ENCODE results near the gene CMSS1.

CMSS1 gene

DNA sequence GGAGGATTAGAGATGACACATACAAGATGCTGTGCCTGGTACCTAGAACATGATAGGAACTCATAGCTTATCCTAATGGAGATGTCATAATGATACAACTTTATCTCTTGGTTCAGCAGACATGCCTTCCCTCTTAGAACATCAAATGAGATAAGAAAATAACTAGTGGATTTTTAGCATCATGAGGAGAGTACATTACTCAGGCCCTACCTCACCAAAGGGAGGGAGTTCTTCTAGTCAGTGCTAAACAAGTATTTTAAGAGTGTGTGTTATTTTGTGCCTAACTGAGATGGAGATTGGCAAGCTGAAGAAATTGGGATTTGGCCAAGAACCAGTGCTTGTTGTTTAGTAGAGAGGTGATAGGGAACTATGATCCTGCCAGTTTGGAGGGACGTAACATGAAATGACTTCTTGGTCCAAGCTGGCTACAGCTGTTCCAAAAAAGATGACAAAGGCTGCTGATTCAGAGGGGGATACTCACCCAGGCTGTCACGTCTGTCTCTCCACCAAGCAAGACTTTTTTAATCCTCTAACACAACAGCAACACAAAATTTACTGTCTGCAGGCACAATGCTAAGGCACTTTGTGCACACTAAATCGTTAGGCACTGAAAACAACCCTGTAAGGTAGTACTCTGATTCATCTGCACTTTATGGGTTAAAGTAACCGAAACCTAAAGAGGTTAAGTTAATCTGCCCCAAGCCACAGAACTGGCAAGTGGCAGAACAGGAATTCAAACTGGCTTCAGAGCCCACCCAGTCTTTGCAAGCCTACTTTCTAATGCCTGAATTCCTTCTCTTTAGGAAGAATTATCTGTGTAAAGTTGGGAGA is 126.5 kb downstream of the CMSS1 start:
- DNase-seq, result no peak

DNA sequence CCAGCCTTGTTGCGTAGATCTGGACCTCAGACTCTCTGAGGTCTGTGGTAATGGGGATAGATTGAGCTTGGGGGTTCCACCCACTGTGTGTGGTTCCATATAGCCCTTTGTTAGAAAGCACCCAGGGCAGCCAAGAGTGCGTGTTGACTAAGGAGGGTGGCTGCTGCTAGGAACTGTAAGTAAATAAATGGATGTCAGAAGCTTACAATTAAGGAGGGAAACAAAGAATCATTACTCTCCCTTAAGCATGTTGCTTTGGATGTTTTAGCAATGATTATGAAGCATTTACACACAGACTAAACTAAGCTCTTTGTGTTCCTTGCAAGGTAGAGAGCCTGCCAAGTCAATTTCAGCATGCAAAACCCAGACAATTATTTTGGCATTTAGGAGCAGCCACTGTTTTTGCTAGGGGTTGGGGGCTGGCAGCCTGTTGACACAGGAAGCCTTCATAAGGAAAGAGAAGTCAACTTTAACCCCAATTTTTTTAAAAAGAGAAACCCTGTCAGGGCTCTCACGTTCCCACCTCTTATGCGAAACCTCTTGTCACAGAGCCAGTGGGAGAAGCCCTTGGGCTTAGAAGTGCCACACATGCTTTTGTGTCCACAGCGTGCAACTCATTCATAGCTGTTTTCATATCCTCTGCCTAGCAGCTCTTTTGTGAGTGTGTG is 127.8 kb downstream of the CMSS1 start:
- no peak for DNase-seq

DNA sequence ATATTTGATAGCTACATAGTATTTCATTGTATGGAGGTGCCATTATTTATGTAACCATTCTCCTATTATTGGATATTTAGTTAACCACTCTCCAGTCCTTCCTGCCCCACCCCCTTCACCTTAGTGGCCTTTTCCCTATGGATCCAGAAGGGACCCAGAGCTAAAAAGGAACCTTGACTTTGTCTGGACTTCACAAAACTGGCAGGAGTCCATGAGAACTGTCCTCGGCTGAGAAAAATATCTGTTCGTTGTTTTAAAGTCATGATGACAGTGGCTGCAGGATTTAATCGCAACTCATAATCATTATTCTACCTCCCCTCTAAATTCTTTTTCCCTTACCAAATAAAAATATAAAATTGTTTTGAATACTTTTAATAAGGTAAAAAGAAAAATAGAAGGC is 129.7 kb downstream of the CMSS1 start:
- DNase-seq, result no peak

DNA sequence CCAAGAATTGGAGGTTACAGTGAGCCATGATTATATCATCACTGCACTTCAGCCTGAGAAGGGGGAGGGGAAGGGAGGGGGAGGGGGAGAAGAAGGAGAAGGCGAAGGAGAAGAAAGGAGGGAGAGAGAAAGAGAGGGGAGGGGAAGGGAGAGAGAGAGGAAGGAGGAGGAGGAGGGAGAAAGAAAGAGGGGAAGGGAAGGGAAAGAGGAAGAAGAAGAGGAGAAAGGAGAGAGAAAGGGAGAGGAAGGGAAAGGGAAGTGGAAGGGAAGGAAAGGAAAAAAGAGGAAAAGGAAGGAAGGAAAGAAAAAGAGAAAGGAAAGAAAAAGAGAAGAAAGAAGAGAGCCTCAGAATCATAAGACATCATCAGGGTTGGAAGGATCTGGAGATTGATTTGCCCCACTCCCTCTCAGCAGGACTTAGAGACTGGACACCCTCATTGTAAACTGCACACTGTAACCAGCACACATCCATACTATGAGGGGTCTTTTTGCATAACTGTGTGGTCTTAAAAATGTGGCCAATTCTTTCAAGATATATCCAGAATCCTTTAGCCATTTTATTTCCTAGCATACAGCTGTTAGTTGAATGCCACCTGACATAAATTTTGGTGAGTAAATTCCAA is 130.9 kb downstream of the CMSS1 start:
- no peak for DNase-seq

DNA sequence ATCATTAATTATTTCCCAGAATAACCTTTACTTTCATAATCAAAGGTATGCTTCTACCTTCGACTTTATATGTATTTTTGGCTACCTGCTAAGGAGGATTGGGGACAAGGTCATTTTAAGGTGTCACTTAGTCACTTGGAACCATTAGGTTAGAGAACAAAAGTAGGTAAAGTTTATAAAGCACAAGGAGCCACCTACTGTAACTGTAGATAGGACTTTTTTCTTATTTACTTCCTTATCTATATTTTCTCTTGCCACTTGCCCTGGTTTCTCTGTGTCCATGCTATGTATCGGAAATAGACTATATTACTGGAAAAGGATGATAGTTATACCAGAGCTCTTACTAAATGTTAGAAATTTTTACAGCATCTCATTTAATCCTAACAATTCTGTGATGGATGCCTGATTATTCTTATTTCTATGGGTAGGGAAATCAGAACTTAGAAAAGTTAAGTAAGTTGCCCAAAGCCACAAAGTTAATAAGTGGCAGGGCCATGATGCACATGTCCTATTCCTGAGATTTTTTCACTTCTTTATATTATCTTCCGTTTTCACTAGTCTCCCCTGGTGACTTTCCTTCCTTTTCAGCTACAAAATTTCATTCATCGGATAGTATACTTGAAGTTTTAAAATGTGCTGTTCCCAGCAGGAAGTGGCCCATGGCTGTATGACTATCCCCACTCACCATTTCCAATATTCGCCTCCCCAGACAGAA is 132.5 kb downstream of the CMSS1 start:
- no peak for DNase-seq

DNA sequence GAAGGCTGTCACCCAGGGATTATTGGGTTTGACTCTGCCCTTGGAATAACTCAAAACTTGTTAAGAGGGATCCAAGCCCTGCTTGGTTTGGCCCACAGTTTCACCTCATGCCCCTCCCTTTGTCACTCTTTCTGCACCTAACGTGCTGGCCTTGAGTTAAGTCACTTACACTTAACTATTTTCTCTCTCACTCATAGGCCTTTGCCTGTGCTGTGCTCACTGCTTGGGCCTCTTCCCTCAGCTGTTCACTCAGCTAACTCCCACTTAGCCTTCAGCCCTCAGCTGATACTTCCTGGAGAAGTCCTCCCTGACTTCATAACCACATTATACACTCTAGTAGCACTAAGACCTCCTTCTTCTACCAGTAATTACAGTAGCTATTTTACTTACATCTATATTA is 133.3 kb downstream of the CMSS1 start:
- no peak for DNase-seq

DNA sequence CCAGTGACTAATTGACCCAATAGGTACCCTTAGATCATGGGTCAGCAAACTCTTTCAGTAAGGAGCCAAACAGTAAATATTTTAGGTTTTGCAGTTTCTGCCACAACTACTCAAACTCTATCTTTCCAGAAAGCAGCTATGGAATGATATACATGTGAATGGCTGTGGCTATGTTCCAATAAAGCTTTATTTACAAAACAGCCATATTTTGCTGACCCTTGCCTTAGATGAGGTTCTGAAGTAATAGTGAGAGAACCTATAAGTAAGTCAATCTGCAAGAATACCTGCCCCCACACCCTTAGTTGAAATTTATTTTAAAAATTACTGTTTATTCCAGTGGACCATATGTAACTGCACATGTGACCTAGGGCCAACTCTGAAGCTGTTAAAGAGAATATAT is 134.0 kb downstream of the CMSS1 start:
- DNase-seq, result no peak

DNA sequence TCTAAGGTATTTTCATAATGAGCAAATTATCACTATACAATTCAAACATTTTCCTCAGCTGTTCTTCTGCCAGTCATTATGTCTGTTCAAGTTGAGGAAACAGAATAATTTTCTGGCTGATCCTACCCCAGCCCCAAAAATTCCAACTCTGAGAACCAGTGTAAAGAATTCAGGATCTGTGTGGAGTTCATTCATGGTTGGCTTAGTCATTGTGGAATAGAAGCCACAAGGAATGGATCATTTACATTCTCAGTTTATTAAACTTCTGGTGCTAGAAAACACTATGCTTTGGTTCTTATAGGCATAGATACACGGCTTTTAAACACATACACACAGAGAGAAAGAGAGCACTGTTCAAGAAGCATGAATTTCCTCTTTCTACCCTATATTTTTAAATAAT is 134.6 kb downstream of the CMSS1 start:
- no peak for DNase-seq

DNA sequence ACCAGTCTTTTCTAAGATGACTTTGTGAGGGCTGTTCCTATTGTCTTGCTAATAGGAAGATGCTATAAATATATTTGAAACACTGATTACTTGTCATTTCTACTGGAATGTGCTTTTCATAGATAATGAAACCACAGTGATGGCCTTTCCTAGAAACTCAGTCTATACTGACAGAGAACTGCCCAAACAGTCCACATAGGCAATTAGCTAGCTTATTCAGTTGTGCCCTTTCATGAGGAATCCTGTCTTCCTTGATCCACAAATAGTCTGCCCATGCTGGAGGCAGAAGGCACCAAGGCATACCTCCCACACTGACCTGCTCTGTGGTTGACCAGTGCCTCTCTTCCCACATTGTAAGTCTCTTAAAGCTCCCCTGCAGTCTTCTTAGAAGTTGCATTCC is 135.9 kb downstream of the CMSS1 start:
- DNase-seq, result no peak

DNA sequence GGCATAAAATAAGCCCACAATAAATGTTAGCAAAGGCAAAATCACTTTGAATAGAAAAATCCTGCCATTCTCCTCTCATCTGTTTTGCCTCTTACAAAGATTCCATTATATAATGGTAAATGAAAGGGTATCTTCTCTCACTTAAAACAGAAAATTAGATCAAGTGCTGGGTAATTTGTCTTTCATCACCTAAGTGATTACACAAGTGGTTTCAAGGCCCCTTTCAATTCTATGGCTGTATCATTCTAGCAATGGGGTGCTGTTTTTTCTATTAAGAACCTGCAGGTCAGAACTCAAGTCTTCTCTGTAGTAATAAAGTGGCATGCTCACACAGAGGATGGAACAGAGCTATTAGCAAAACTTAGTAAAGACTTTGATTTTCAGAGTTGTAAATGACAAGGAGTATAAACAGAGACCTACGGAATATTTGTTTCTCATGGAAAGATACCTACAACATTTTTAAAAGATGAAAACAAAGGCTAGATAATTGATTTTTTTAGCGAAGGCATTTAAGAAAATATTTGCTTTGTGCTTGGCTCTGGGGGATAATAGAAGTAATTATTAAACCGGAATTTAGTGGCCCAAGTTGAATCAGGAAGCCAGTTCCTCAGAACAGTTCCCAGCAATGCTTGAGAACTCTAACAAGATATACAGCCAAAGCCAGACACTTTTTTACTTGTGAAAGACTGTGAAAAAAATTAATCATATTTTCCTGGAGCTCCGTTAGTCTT is 137.4 kb downstream of the CMSS1 start:
- DNase-seq, result no peak

DNA sequence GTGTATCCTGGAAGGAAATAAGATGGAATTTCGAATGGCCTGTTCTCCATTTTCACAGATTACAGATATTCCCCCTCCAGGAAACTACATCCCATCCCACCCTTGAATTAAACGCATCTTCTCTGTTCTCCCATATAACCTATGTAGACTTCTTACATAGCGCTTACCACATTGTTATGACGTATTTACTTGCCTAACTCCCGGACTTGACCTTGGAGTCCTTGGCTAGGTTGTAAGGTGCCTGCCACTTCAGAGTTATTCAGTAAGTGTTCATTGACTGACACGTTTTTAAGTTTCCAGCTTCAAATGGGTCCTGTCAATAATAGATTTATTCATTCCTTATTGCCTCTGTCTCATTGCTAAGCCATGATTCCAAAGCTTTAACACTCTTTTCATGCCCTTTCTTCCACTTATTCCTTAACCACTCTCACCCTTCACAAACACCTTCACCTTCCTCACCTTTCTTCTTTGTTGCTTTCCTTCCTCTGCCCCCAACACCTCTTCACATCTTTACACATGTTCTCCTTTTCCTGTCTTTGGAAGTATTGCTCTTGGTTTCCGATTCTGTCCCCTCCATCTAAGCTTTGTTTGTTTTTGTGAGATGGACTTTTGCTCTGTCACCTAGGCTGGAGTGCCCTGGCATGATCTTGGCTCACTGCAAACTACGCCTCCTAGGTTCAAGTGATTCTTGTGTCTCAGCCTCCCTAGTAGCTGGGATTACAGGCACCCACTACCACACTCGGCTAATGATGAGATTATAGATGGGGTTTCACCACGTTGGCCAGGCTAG is 138.3 kb downstream of the CMSS1 start:
- DNase-seq, result no peak

DNA sequence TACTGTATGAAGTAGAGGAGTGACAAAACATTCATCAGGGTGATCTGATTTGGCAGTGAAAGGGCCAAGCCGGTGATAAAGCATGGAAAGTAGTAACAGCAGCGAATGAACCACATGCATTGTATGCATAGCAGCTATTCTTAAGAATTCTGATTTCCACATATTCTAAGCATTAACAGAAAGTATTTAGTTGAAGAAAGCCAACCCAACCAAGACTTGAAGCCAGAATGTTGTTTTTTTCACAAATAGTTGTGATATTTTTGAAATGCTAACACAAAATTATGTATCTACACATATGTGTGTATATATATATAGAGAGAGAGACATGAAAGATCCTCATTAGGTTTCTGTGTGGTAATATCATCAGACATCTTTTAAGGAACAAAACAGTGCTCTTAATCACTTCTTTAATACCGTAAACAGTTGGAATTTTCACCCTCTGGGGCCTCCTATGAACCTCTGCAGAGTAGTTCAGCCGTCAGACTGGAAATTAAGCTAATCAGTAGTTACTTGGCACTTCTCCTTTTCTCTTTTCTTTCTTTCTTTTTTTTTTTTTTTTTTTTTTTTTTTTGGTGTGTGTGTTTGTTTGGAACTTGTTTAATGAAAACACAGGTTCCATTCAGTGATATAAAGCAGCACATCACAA is 139.6 kb downstream of the CMSS1 start:
- no peak for DNase-seq

DNA sequence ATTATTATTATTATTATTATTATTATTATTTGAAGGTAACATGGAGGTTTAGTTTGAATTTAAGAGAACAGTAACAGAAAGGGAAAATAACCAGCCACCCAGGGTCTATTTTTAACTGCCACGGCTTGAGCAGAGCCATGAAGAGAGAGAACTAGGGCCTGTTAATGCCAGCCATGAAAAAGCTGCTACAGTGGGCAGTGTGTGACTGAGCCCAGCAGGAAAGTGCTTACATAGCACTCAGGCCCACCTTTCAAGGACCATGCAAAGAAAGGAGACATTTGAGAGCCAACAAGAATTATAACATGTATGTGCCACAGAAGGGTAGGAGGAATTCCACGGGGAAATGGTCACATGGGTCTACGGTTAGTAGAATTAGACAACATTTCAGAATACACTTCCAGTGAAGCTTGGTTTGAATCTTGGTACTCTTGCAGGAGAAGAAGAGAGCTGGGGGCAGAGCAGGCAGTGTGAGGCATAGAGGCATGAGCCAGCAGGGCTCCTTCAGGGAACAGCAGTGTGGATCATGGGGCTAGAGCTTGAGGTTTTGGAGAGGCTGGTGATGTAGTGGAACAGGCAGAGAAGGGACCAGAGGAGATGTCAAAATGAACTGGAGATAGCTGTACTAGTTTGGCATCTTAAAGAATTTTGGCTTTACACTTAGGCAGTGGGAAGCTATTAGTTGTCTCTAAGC is 140.7 kb downstream of the CMSS1 start:
- no peak for DNase-seq

DNA sequence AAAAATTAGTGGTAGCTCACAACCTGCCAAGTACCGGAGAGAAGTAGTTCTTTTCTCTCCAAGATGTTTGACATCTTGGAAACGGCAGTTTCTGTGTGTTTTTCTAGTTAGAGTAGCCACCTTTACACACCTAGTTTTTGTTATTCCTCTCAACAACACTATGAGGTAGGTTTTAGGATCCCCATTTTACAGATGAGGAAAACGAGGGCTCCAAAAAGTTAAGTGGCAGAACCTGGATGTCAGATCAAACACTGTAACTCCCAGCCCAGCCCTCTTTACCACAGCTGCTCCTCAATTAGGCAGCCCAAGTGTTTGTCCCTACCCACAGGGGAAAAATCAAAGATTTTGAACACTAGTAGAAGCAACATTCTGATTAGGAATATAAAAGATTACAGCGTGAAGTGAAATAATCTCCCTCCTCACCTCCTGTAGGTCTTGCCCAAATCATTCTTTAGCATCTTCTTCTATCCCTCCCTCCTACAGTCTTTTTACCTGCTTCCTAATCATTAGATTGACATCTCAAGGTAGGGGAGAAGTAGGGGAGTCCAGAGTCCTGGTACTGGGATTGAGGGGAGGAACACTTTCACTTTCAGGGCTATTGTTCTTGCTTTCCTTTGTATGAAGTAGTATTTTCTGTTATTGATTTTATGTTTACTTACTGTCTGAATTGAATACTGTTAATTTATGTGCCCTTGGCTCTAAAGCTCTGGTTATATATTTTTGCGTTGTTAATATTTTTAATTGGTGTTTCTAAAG is 142.6 kb downstream of the CMSS1 start:
- DNase-seq, result no peak

DNA sequence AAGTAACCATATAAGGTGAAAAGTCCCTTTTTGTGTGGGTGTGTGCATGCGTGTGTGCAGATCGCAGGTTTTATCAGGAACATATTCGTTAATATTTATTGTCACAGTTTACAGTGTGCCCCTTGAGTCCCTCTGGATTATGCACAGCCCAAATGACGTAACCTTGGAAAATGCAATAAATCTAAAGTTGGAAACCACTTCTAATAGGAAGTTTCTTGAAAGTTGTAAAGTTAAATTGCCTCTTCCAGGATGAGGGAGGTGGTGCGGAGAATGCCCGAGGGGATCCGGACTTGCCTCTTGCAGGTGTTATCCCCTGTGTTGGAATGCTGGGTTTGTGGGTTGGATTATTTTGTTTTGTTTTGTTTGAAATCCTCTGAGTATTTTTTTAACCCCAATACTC is 143.3 kb downstream of the CMSS1 start:
- DNase-seq, result no peak

DNA sequence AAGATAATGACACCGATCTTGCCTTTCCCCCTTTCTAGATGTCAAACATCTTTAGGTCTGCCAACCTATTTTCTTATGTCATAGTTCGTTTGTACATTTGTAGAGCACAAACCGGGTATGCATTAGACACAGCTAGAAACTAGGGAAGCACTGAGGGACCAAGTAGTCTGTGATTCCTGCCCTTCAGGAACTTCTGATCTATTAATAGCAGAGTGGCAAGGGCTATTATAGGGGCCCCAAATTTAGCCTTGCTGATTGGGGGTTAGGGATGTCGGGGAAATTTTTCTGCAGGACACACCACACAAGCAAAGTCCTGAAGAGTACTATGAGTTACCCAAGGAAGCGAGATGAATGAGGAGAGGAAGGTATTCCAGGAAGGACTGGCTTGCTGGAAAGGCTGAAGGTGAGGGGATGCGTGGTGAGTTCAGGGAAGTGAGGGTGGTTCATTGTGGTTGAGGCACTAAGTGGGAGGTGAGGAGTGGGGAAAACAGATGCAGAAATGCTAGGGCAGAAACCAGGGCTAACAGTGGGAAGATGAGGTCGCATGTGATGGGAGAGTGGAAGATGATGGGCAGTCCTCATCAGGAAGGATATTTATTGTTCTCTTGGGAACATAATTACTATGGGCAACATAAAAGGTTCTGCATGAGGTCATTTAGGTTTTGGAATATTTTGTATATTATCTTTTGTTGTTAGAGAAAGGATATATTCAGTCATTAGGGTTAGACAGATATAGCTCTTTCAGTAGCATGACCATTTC is 144.3 kb downstream of the CMSS1 start:
- DNase-seq, result no peak

DNA sequence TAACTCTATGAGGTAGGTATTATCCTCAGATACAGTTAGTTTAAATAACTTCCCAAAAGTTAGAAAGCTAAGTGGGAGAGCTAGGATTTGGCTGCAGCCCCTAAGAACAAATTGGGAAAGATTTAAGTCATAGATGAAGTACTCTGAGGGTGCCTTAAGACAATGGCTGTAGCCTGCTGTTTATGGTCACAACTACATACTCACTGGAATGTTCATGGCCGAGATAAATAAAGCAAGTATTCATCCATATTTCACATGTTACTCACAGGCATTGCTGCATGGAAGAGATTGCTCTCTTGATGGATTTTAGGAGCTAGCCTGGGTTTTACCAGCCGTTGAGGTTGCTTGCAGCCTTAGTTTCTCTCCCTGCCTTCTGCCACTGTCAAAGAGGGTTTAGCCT is 145.0 kb downstream of the CMSS1 start:
- no peak for DNase-seq

DNA sequence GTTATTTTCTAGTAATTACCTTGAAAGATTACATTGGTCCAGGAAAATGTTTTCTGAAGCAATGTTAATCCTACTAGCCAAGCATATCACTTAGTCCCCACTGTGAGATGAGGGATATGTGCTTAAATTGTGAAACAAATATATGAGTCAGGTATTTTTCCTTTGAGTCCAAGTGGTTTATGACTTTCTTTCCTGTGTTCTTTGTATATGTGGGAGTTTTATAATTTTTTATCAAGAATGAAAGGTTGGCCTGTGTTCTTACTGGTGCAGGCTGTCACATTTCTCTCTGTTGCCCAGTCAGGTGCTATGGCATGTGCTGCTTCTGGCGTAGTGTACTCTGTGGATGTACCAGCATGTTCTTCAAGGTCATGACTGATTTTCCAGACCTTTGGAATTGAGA is 147.4 kb downstream of the CMSS1 start:
- no peak for DNase-seq

DNA sequence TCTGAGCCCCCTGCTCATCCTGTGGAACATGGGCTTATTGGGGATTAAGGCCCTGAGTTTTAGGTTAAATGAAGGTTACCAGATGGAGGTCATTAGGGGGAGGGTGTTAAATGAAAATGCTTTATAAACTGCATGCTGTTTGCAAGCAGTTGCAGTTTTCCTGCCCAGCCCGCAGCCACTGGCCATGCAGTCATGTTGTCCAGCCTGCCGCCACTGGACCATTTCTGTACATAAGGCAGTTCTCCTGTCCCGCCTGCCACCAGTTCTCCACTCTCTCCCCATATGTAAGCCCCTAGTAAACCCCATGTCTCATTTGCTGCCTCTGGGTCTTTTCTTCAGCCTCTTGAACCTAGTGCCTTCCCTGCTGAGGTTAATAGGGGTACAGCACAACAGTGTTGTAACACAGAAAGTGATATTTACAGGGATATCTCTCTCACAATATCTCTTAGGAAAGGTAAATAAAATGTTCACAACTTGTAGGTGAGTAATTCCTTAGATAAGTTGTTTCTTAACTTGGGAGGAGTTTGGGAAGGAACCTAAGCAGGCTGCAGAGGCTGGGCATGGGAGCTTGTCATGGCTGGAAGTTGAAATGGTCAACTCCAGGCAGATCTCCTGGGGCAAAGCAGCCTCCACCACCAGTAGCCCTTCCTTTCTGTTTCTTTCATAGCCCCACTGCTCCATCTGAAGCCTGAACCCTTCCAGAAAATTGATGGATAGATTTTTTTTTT is 148.2 kb downstream of the CMSS1 start:
- no peak for DNase-seq
